ENCODE measurements around the gene AP2A2. TPM values are rescaled to one million over a fixed set of nuclear protein-coding genes. Genes with fewer than 3 reads are reported as not detected.

AP2A2 gene
- total RNA-seq, 4 donors from 2014 or later: 45.4 to 107 (median 76.8) TPM

DNA sequence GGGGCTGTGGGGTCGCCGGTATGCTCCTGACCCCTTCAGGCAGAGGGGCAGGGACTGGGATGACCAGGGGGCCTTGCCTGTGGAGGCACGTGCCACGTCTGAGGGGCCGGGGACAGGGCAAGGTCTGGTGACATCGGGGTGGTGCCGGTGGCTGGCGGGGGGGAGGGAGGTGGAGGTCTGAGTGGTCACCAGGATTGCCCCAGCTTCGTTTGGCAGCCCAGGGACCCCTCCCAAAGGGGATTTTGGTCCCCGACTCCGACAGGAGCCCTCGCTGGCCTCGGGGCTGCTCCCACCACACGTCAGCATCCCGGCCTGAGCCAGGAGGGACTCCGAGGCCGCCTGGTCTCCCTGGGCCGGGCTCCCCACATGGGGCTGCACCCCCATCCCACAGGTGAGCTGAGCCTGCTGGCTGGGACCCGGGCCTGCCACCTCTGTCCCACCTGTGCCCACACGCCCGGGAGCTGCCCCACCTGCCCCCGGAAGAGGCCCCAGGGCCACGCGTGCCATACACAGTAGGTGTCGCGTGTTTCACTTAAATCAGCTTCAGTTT lies 111.9 kb downstream of the AP2A2 start:
- DNase-seq (ENCODE audit: low spot score in 2 of 2): no peak
- no peak overlapping the region for H3K27ac ChIP-seq
- no peaks in the 10 kb centered on the region for H3K4me1 ChIP-seq
- no peaks in the 10 kb centered on the region for H3K9me3 ChIP-seq
- no peak overlapping the region for H3K4me3 ChIP-seq
- 57% methylated on average over 7 of the region's 26 CpGs for WGBS
- H3K36me3 ChIP-seq: no peaks in the 10 kb centered on the region
- TF ChIP-seq, protein P1, sequence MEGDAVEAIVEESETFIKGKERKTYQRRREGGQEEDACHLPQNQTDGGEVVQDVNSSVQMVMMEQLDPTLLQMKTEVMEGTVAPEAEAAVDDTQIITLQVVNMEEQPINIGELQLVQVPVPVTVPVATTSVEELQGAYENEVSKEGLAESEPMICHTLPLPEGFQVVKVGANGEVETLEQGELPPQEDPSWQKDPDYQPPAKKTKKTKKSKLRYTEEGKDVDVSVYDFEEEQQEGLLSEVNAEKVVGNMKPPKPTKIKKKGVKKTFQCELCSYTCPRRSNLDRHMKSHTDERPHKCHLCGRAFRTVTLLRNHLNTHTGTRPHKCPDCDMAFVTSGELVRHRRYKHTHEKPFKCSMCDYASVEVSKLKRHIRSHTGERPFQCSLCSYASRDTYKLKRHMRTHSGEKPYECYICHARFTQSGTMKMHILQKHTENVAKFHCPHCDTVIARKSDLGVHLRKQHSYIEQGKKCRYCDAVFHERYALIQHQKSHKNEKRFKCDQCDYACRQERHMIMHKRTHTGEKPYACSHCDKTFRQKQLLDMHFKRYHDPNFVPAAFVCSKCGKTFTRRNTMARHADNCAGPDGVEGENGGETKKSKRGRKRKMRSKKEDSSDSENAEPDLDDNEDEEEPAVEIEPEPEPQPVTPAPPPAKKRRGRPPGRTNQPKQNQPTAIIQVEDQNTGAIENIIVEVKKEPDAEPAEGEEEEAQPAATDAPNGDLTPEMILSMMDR (IDR thresholded peaks at IDR 0.05): no peak
- TF ChIP-seq POLR2A (IDR thresholded peaks at IDR 0.05): no peak
- TF ChIP-seq POLR2AphosphoS5 (IDR thresholded peaks at IDR 0.05): no peak
- no peak for TF ChIP-seq EP300 (IDR thresholded peaks at IDR 0.05)
- peaks cover 72% of the 10 kb centered on the region for H3K27me3 ChIP-seq

DNA sequence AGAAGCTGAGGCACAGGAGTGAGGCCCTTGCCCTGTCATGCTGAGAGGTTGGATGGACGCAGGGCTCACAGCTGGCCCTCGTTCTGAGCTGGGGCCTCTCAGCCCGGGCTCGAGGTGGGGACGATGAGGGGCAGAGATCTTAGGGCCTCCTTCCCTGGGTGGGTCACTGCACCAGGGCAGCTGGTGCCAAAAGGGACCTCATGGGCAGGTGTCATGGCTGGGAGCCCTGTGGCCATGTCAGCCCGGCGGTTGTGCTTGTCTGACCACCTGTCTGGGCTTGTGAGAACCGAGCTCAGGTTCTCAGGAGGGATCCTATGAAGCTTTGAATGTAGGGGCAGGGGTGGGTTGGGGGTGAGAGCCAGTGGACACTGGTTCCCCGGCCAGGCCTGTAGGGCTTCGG lies 112.7 kb downstream of the AP2A2 start:
- WGBS: 79% methylated on average over 6 of the region's 10 CpGs

DNA sequence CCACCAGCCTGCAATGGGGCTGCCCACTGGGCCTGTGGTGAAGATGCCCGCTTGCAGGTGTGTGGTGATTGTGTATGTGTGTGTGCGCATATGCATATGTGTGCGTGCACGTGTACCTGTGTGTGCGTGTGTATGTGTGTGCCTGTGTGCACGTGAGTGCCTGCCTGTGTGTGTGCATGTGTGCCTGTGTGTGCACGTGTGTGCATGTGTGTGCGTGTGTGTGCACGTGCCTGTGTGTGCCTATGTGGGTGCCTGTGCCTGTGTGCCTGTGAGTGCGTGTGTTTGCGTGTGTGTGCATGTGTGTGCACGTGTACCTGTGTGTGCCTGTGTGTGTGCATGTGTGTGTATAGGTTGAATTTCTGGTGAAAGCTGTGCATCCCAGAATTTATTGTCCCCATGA lies 113.3 kb downstream of the AP2A2 start:
- H3K27me3 ChIP-seq: peaks cover 66% of the 10 kb centered on the region
- no peaks in the 10 kb centered on the region for H3K9me3 ChIP-seq
- DNase-seq (ENCODE audit: low spot score in 2 of 2): no peak
- H3K4me1 ChIP-seq: no peaks in the 10 kb centered on the region
- H3K4me3 ChIP-seq: no peak overlapping the region
- WGBS: 86% methylated on average over 5 of the region's 12 CpGs
- TF ChIP-seq POLR2A (IDR thresholded peaks at IDR 0.05) (no peak), POLR2AphosphoS5 (IDR thresholded peaks at IDR 0.05) (no peak)
- TF ChIP-seq, protein P1 (IDR thresholded peaks at IDR 0.05): no peak
- no peaks in the 10 kb centered on the region for H3K36me3 ChIP-seq
- H3K27ac ChIP-seq: no peak overlapping the region

More for the DNA sequence above, 112.7 kb downstream of the AP2A2 start:
- Histone ChIP-seq H3K27ac (no peak overlapping the region), H3K4me3 (no peak overlapping the region), H3K4me1 (no peaks in the 10 kb centered on the region), H3K27me3 (peaks cover 72% of the 10 kb centered on the region), H3K36me3 (no peaks in the 10 kb centered on the region), H3K9me3 (no peaks in the 10 kb centered on the region)
- TF ChIP-seq, protein P1 (IDR thresholded peaks at IDR 0.05): no peak
- no peak for TF ChIP-seq EP300 (IDR thresholded peaks at IDR 0.05)
- no peak for TF ChIP-seq POLR2A (IDR thresholded peaks at IDR 0.05)
- no peak for TF ChIP-seq POLR2AphosphoS5 (IDR thresholded peaks at IDR 0.05)
- DNase-seq (ENCODE audit: low spot score in 2 of 2): no peak

DNA sequence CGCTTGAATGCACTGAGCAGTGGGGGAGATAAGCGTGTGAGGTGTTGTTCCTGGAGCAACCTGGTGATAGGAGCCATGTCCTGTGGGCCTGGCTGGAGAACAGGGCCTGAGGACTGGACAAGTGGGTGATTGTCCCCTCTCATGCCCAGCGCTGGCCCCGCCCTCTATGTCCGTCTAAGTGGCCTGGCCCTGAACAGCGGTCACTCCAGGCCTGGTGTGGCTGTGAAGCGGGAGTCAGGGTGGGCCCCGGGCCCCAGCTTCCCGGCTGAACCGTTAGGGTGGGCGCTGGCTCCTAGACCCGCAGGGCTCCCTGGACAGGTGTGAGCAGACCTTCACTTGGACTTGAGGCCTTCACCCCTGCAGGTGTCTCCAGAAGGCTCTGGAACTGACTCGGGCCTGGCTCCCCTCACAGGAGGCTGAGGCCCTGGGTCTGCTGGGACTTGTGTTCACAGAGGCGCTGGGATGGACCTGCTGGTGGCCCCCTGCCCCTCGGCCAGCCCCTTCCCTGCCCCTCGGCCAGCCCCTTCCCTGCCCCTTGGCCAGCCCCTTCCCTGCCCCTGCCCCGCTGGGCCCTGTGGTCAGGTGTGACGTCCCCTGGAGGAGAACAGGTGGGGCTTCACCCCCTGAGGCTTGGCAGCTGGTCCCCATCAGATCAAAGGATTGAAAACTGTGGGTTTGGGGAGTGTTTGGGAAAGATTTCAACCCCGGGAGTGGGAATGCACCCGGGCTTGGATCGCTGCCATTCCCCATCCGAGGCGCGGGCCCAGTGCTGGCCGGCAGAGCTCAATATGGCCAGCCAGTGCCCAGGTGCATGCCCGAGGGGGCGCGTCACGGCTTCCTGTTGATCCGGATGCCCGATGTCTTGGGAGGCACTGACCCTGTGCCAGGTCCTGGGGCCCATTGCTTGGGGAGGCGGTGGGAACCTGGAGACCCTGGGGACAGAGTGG lies 114.1 kb downstream of the AP2A2 start:
- Histone ChIP-seq H3K9me3 (no peaks in the 10 kb centered on the region), H3K4me1 (no peaks in the 10 kb centered on the region), H3K4me3 (no peak overlapping the region), H3K27me3 (peaks cover 63% of the 10 kb centered on the region), H3K36me3 (no peaks in the 10 kb centered on the region), H3K27ac (no peak overlapping the region)
- DNase-seq (ENCODE audit: low spot score in 2 of 2): no peak
- TF ChIP-seq, protein P1 (IDR thresholded peaks at IDR 0.05): no peak
- TF ChIP-seq POLR2AphosphoS5 (IDR thresholded peaks at IDR 0.05) (no peak), EP300 (IDR thresholded peaks at IDR 0.05) (no peak), POLR2A (IDR thresholded peaks at IDR 0.05) (no peak)
- no CpG with 5 or more reads among the region's 32 CpGs for WGBS

DNA sequence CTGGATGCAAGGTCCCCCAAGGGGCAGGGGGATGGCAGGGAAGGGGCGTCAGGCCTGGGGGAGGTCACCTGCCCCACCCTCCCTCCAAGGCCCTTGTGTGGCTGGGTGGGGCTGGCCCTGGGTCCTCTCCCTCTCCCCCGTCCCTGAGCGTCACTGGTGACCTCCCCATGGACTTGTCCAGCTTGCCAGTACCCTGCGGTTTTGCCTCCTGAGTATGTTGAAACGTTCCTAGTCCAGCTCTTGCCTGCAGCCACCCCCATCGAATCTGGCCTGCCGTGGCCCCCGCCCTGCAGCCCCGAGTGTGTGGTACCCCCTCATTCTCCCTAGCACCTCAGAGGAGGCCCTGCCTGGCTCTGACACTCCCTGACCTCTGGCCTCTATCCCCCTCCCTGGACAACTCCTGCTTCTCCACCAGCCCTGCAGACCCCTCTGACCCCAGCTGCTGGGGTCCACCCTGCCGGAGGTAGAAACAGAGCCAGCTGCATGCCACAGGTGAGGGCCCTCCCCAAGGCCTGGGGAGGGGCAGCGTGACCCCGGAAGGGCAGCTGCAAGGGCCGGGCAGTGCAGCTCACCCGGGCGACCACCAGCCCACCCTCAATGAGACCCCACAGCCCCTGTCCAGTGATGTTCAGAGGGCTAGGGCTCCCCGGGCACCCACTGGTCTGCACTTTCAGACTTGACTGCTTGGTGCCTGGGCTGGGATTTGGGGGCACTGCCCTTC lies 114.9 kb downstream of the AP2A2 start:
- H3K9me3 ChIP-seq: no peaks in the 10 kb centered on the region
- 51% methylated on average over 7 of the region's 16 CpGs for WGBS
- no peaks in the 10 kb centered on the region for H3K36me3 ChIP-seq
- H3K27ac ChIP-seq: no peak overlapping the region
- no peak for TF ChIP-seq EP300 (IDR thresholded peaks at IDR 0.05)
- TF ChIP-seq, protein P1 (IDR thresholded peaks at IDR 0.05): no peak
- TF ChIP-seq POLR2AphosphoS5 (IDR thresholded peaks at IDR 0.05): no peak
- TF ChIP-seq POLR2A (IDR thresholded peaks at IDR 0.05): no peak
- peaks cover 55% of the 10 kb centered on the region for H3K27me3 ChIP-seq
- DNase-seq (ENCODE audit: low spot score in 2 of 2): no peak
- H3K4me3 ChIP-seq: no peak overlapping the region
- H3K4me1 ChIP-seq: no peaks in the 10 kb centered on the region
